GM23338 (cell line): ENCODE data around the gene MICALL1. TPM values are rescaled to one million over a fixed set of nuclear protein-coding genes. Genes with fewer than 3 reads are reported as not detected.

ENCODE experiments used
- ATAC-seq: fragments of 200-7000 bp; cut with Tn5 transposase; 3 replicates; pipeline ENCODE4 v1.9.1; 2020
- DNase-seq: peaks from one replicate; pipeline ENCODE4 v3.0.0-alpha.2; 2015; ENCODE audit warnings: low spot score
- H2AFZ ChIP-seq: fragments of 200-600 bp; sonication (generic); 2 replicates; pipeline ENCODE4 v1.8.0; 2016; ENCODE audit warnings: antibody characterized with exemption, mild to moderate bottlenecking, moderate library complexity
- H3F3A ChIP-seq: fragments of 200-600 bp; sonication (generic); replicated peaks from 2 replicates; pipeline ENCODE4 v1.8.0; 2017; ENCODE audit warnings: antibody characterized with exemption, mixed run types, low read depth
- H3K27ac ChIP-seq: fragments of 200-600 bp; sonication (generic); 2 replicates; pipeline ENCODE4 v1.6.1; 2016; ENCODE audit warnings: low read depth
- H3K27me3 ChIP-seq: fragments of 200-600 bp; sonication (generic); 2 replicates; pipeline ENCODE4 v1.8.0; 2016; ENCODE audit warnings: mild to moderate bottlenecking, mixed run types, moderate library complexity; ENCODE audit not compliant: insufficient read depth
- H3K36me3 ChIP-seq: fragments of 200-600 bp; sonication (generic); 2 replicates; pipeline ENCODE4 v1.8.0; 2016; ENCODE audit warnings: mild to moderate bottlenecking; ENCODE audit not compliant: insufficient read depth
- H3K4me1 ChIP-seq: fragments of 200-600 bp; sonication (generic); 2 replicates; pipeline ENCODE4 v1.8.0; 2016; ENCODE audit warnings: mild to moderate bottlenecking, moderate library complexity; ENCODE audit not compliant: insufficient read depth
- H3K4me2 ChIP-seq: fragments of 200-600 bp; sonication (generic); 2 replicates; pipeline ENCODE4 v1.7.1; 2017; ENCODE audit warnings: mixed run types
- H3K4me3 ChIP-seq: fragments of 200-600 bp; sonication (generic); 2 replicates; pipeline ENCODE4 v1.6.1; 2016; ENCODE audit warnings: mixed run types
- H3K79me2 ChIP-seq: fragments of 200-600 bp; sonication (generic); replicated peaks from 2 replicates; pipeline ENCODE4 v1.8.0; 2017; ENCODE audit warnings: mild to moderate bottlenecking; ENCODE audit not compliant: insufficient read depth
- H3K9me2 ChIP-seq: fragments of 200-600 bp; sonication (generic); 2 replicates; pipeline ENCODE4 v1.8.0; 2017; ENCODE audit not compliant: insufficient read depth
- H4K20me1 ChIP-seq: fragments of 200-600 bp; sonication (generic); replicated peaks from 2 replicates; pipeline ENCODE4 v1.8.0; 2017; ENCODE audit warnings: mild to moderate bottlenecking; ENCODE audit not compliant: insufficient read depth
- H3K27ac Mint-ChIP-seq: 2 replicates; pipeline ENCODE4 v1.8.0; 2020; ENCODE audit warnings: inconsistent platforms, mild to moderate bottlenecking, moderate library complexity, mixed read lengths
- H3K27me3 Mint-ChIP-seq: 3 replicates; pipeline ENCODE4 v1.8.0; 2022; ENCODE audit warnings: low read depth, mild to moderate bottlenecking, moderate library complexity, mixed read lengths, inconsistent platforms; ENCODE audit not compliant: insufficient read depth, poor library complexity
- H3K36me3 Mint-ChIP-seq: 3 replicates; pipeline ENCODE4 v1.8.0; 2021; ENCODE audit warnings: low read depth, mild to moderate bottlenecking, inconsistent platforms, moderate library complexity, mixed read lengths
- H3K4me1 Mint-ChIP-seq: 3 replicates; pipeline ENCODE4 v1.8.0; 2020; ENCODE audit warnings: mild to moderate bottlenecking, inconsistent platforms, mixed read lengths
- H3K4me3 Mint-ChIP-seq: 3 replicates; pipeline ENCODE4 v1.8.0; 2021; ENCODE audit warnings: moderate library complexity, mild to moderate bottlenecking, inconsistent platforms, mixed read lengths
- H3K9me3 Mint-ChIP-seq: 3 replicates; pipeline ENCODE4 v1.8.0; 2020; ENCODE audit warnings: moderate library complexity, mild to moderate bottlenecking, inconsistent platforms, mixed read lengths
- CREB1 ChIP-seq: fragments of 250-450 bp; sonication (Bioruptor Pico); IDR thresholded peaks from 2 replicates; pipeline ENCODE4 v1.5.0; 2020; ENCODE audit warnings: low read depth, mild to moderate bottlenecking, moderate library complexity
- EZH2phosphoT487 ChIP-seq: fragments of 200-600 bp; sonication (generic); IDR thresholded peaks from one replicate; pipeline ENCODE4 v1.8.1; 2018; ENCODE audit warnings: antibody characterized with exemption; ENCODE audit not compliant: unreplicated experiment
- JUNB ChIP-seq: IDR thresholded peaks from one replicate; pipeline ENCODE4 v1.6.1; 2016; ENCODE audit warnings: antibody characterized with exemption; ENCODE audit not compliant: unreplicated experiment
- POLR2AphosphoS5 ChIP-seq: IDR thresholded peaks from 2 replicates; pipeline ENCODE4 v1.6.1; 2016; ENCODE audit warnings: antibody characterized with exemption, low read depth
- STAT1 ChIP-seq: IDR thresholded peaks from one replicate; pipeline ENCODE4 v1.6.1; 2016; ENCODE audit warnings: antibody characterized with exemption; ENCODE audit not compliant: unreplicated experiment
- ZNF114 ChIP-seq: fragments of 250-450 bp; sonication (Bioruptor Pico); IDR thresholded peaks from 2 replicates; pipeline ENCODE4 v1.5.0; 2020; ENCODE audit warnings: mild to moderate bottlenecking, moderate library complexity
- ZNF331 ChIP-seq: fragments of 250-450 bp; sonication (Bioruptor Pico); IDR thresholded peaks from 2 replicates; pipeline ENCODE4 v1.5.0; 2020; ENCODE audit warnings: low read depth, mild to moderate bottlenecking, moderate library complexity
- microRNA-seq: library from miRNA; unstranded; fragments of <30 nt; microRNA quantifications from one replicate; pipeline ENCODE4, GENCODE V29; 2017
- polyA plus RNA-seq: library from polyadenylated mRNA; unstranded; fragments of >200 nt; fragmentation: Nextera tagmentation; extraction: Ambion mirVana; gene quantifications from 2 replicates; pipeline ENCODE4 v1.2.1, GENCODE V29; 2016
- total RNA-seq: library from RNA; depleted of rRNA; stranded (reverse); fragments of >200 nt; shearing (Covaris generic); gene quantifications from 2 replicates; pipeline ENCODE4 v1.2.3, GENCODE V29; 2014; rRNA removed
- TF ChIP-seq, protein P1 (sequence below), 2 experiments: fragments of 200-600 bp in 1 of 2; sonication (generic) in 1 of 2; conservative IDR thresholded peaks; 2 replicates each; pipeline versions ENCODE4 v1.5.1 to v1.6.1; 2016 to 2017; ENCODE audit warnings: antibody characterized with exemption in 2 of 2, low read depth in 2 of 2, mild to moderate bottlenecking in 2 of 2, moderate library complexity in 1 of 2

The MICALL1 gene
- total and polyA plus RNA-seq, 2 experiments from 2014 or later: 5.9 to 33.1 TPM

DNA sequence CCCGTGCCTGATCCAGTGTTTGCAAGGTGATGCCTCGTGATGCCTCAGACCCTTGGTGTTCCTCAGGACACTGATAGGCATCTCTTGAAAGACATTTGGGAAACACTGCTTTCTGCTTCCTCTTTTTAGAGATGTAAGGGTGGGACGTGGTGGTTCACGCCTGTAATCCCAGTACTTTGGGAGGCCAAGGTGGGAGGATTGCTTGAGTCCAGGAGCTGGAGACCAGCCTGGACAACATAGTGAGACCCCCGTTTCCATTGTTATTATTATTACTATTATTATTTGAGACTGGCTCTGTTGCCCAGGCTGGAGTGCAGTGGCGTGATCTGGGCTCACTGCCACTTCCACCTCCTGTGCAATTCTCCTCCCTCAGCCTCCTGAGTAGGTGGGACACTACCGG is 84.8 kb downstream of the MICALL1 start (continued):
- no peak for TF ChIP-seq STAT1
- TF ChIP-seq, protein P1, sequence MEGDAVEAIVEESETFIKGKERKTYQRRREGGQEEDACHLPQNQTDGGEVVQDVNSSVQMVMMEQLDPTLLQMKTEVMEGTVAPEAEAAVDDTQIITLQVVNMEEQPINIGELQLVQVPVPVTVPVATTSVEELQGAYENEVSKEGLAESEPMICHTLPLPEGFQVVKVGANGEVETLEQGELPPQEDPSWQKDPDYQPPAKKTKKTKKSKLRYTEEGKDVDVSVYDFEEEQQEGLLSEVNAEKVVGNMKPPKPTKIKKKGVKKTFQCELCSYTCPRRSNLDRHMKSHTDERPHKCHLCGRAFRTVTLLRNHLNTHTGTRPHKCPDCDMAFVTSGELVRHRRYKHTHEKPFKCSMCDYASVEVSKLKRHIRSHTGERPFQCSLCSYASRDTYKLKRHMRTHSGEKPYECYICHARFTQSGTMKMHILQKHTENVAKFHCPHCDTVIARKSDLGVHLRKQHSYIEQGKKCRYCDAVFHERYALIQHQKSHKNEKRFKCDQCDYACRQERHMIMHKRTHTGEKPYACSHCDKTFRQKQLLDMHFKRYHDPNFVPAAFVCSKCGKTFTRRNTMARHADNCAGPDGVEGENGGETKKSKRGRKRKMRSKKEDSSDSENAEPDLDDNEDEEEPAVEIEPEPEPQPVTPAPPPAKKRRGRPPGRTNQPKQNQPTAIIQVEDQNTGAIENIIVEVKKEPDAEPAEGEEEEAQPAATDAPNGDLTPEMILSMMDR (conservative IDR thresholded peaks at IDR 0.05; ENCODE audit: low read depth in 2 of 2): no peak
- TF ChIP-seq POLR2AphosphoS5: no peak
- TF ChIP-seq JUNB: no peak
- no peak for TF ChIP-seq ZNF114

DNA sequence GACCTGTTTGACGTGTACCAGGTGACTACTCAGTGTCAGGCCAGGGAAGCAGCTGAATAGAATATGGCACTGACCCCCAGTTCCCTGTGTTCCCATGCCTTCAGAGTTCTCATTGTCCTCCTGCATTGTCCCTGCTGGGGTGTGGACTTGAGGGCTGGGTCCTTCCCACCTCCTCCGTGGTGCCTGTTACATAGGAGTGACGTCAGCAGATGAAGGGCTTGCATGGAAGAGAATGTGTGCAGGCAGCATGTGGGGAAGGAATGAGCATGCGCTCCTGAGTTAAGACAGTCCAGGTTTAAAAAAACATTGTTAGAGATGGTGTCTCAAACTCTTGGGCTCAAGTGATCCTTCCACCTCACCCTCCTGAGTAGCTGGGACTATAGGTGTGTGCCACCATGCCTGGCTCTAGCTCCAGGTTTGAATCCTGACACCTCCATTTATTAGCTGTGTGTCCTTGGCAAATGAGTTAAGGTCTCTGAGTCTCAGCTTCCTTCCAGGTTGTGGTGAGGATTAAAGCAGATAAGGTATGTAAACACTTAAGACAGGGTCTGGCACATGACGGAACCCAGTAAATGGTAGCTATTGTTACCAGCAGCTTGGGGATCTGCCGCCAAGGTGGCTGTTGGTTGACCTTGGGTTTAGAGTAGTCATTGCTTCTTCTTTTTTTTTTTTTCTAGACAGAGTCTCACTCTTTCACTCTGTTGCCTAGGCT is 85.8 kb downstream of the MICALL1 start:
- Histone ChIP-seq H3K9me2 (no peaks in the 10 kb centered on the region), H3K27me3 (no peaks in the 10 kb centered on the region), H4K20me1 (no peaks in the 10 kb centered on the region), H3K4me3 (no peak overlapping the region), H3K27ac (no peak overlapping the region), H3K36me3 (no peaks in the 10 kb centered on the region), H2AFZ (no peak overlapping the region), H3F3A (no peaks in the 10 kb centered on the region), H3K4me2 (no peak overlapping the region), H3K79me2 (no peaks in the 10 kb centered on the region), H3K4me1 (no peaks in the 10 kb centered on the region)
- H3K4me3 Mint-ChIP-seq: no peak overlapping the region
- peaks cover 7% of the 10 kb centered on the region for H3K4me1 Mint-ChIP-seq
- ATAC-seq: no peak
- no peak for DNase-seq
- H3K9me3 Mint-ChIP-seq: no peaks in the 10 kb centered on the region
- TF ChIP-seq STAT1 (no peak), ZNF331 (CRISPR knock-in tag) (no peak), EZH2phosphoT487 (no peak), JUNB (no peak), CREB1 (CRISPR knock-in tag) (no peak)
- no peaks in the 10 kb centered on the region for H3K36me3 Mint-ChIP-seq
- H3K27ac Mint-ChIP-seq: no peak overlapping the region
- peaks cover 8% of the 10 kb centered on the region for H3K27me3 Mint-ChIP-seq

Small RNAs within 50 kb of the gene (microRNA-seq; reads per million reads assigned to microRNA genes)
- gene MIR4534 (not detected), gene MIR6820 (0.89 reads per million)

Other genes with a start within 250 kb of the MICALL1 start
- gene PDXP, start 247.6 kb upstream of the MICALL1 start, total RNA-seq: 44.2 and 55.6 TPM in 2 replicates
- gene PDXP, start 247.6 kb upstream of the MICALL1 start, polyA plus RNA-seq: 15.0 and 18.5 TPM in 2 replicates
- gene LGALS1, start 230.7 kb upstream of the MICALL1 start, total RNA-seq: 31.2 and 58.7 TPM in 2 replicates
- gene LGALS1, start 230.7 kb upstream of the MICALL1 start, polyA plus RNA-seq: 62.5 and 72.6 TPM in 2 replicates
- gene NOL12, start 220.0 kb upstream of the MICALL1 start, total RNA-seq: 18.6 and 22.2 TPM in 2 replicates
- gene NOL12, start 220.0 kb upstream of the MICALL1 start, polyA plus RNA-seq: 48.5 and 58.8 TPM in 2 replicates
- 41.2 and 48.4 TPM in 2 replicates for gene TRIOBP, start 209.2 kb upstream of the MICALL1 start, total RNA-seq
- 21.4 and 22.6 TPM in 2 replicates for gene TRIOBP, start 209.2 kb upstream of the MICALL1 start, polyA plus RNA-seq
- gene GCAT, start 98.4 kb upstream of the MICALL1 start, total RNA-seq: 61.3 and 87.3 TPM in 2 replicates
- gene GCAT, start 98.4 kb upstream of the MICALL1 start, polyA plus RNA-seq: 36.8 and 39.1 TPM in 2 replicates
- gene GALR3, start 82.9 kb upstream of the MICALL1 start, total RNA-seq: 0.23 and 0.63 TPM in 2 replicates
- gene GALR3, start 82.9 kb upstream of the MICALL1 start, polyA plus RNA-seq: 0.36 TPM in 1 of 2 replicates, not detected in the other
- gene ANKRD54, start 62.0 kb upstream of the MICALL1 start, total RNA-seq: 13.0 and 13.6 TPM in 2 replicates
- gene ANKRD54, start 62.0 kb upstream of the MICALL1 start, polyA plus RNA-seq: 14.0 and 14.1 TPM in 2 replicates
- 420 and 459 TPM in 2 replicates for gene EIF3L, start 56.9 kb upstream of the MICALL1 start, total RNA-seq
- 430 and 466 TPM in 2 replicates for gene EIF3L, start 56.9 kb upstream of the MICALL1 start, polyA plus RNA-seq
- gene C22orf23, start 47.3 kb downstream of the MICALL1 start, total RNA-seq: 0.38 TPM in 1 of 2 replicates, not detected in the other
- gene C22orf23, start 47.3 kb downstream of the MICALL1 start, polyA plus RNA-seq: 0.64 TPM in 1 of 2 replicates, not detected in the other
- gene POLR2F, start 47.4 kb downstream of the MICALL1 start, total RNA-seq: 64.6 and 144 TPM in 2 replicates
- gene POLR2F, start 47.4 kb downstream of the MICALL1 start, polyA plus RNA-seq: 429 and 450 TPM in 2 replicates
- gene SOX10, start 78.3 kb downstream of the MICALL1 start, total RNA-seq: 2.1 and 2.3 TPM in 2 replicates
- gene SOX10, start 78.3 kb downstream of the MICALL1 start, polyA plus RNA-seq: 1.1 and 1.3 TPM in 2 replicates
- 28.3 and 36.2 TPM in 2 replicates for gene PICK1, start 151.1 kb downstream of the MICALL1 start, total RNA-seq
- 14.0 and 15.9 TPM in 2 replicates for gene PICK1, start 151.1 kb downstream of the MICALL1 start, polyA plus RNA-seq
- 0.66 and 1.0 TPM in 2 replicates for gene SLC16A8, start 177.9 kb downstream of the MICALL1 start, total RNA-seq
- 0.52 and 0.56 TPM in 2 replicates for gene SLC16A8, start 177.9 kb downstream of the MICALL1 start, polyA plus RNA-seq
- 3.9 and 5.6 TPM in 2 replicates for gene BAIAP2L2, start 204.4 kb downstream of the MICALL1 start, total RNA-seq
- 5.6 and 7.6 TPM in 2 replicates for gene BAIAP2L2, start 204.4 kb downstream of the MICALL1 start, polyA plus RNA-seq